GM18861 (cell line): ENCODE data around the gene HNRNPA1.
"Not testable (repeated sequence)": the region's sequence is repeated elsewhere in the genome, so short reads cannot be mapped to it uniquely, and the experiment has no call there.

Source experiments
- ATAC-seq: cut with Tn5 transposase; IDR thresholded peaks from one replicate; pipeline ENCODE4 v1.9.1; 2021; ENCODE audit not compliant: unreplicated experiment

The HNRNPA1 gene

DNA sequence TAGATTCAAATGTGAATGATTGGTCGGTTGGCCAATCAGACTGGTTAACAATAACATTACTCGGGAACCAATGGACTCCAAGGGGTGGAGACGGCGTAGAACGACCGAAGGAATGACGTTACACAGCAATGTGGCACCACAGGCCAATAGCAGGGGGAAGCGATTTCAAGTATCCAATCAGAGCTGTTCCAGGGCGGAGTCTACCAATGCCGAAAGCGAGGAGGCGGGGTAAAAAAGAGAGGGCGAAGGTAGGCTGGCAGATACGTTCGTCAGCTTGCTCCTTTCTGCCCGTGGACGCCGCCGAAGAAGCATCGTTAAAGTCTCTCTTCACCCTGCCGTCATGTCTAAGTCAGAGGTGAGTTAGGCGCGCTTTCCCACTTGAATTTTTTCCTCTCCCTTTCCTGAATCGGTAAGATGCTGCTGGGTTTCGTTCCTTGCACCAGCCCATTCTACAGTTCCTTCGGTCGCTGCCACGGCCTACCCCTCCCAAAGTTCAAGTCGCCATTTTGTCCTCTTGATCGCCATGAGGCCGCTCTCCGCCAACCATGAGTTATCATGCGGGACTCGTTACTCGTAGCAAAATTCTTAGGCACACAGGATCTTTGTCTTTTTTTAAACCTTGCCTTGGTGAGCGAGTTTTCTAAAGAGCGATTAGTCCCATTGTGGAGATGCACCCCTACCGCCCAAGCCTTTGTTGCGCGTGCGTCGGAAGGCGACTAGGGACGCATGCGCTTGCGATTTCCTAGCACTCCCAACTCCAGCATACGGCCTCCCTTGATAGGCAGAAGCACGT is at the start of gene HNRNPA1:
TSS of gene HNRNPA1 (plus strand) at position 259 of the 793 bp plus-strand sequence. CDS start at position 341, 82 bp downstream.
- peak; percentile 88 for ATAC-seq

DNA sequence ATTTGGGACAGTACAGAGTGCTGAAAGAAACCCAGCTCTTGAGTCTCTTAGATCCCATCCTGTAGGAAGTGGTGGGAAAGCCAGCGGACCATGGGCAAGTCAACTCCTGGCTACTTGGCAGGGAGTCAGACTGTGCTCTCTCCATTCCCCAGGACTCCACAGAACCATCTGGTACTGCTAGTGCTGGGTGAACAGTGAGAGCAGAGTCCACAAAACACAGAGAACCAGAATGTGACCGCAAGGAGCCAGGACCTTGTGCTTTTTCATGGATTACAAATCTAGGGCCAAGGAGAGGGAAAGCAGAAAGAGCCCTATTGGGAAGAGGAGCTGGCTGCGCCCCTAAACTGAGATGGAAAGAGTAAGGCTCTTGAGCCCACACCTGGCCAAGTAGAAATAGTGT is 49.3 kb upstream of the HNRNPA1 start:
- not testable (repeated sequence) for ATAC-seq

DNA sequence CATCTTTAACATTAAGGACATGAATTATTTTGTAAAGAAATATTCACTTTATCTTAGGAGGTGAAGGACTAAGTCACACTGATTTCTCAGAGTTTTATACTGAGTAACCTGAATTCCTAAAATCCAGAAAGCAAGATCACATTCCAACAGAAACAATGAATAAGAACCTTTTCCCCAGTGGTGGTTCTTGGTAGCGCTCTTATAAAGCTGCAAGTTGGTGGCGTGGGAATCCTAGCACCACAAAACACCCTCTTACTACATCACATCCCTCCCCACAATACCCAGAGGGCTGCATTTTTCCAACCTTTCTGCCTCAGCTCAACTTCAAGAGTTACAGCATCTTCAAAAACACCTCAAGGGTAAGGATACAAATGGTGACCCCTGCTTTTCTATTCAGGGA is 47.7 kb upstream of the HNRNPA1 start:
- no peak for ATAC-seq

- ATAC-seq: no peak
Measured at GRCh38 chr12:54238531-54238930, 42.0 kb upstream of the HNRNPA1 start.

DNA sequence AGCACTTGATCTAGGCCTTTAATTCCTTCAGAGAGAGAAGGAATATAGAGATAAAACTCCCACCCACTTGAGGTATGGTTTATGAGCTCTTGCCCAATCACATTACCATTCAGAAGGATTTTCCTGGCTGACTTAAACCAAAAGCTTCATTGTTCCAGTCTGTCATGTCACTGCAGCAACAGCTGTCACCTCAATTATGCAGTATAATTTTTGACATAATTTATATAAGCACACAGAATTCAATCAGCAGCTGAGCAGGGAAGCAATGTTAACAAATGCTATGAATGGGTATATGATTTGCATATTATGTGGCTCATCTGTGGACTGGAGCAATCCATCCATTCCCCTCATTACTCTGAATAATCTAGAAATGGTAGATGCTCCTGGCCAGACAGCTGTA is 40.9 kb upstream of the HNRNPA1 start:
- ATAC-seq: no peak

- no peak for ATAC-seq
Measured at GRCh38 chr12:54240129-54240528, 40.4 kb upstream of the HNRNPA1 start.

DNA sequence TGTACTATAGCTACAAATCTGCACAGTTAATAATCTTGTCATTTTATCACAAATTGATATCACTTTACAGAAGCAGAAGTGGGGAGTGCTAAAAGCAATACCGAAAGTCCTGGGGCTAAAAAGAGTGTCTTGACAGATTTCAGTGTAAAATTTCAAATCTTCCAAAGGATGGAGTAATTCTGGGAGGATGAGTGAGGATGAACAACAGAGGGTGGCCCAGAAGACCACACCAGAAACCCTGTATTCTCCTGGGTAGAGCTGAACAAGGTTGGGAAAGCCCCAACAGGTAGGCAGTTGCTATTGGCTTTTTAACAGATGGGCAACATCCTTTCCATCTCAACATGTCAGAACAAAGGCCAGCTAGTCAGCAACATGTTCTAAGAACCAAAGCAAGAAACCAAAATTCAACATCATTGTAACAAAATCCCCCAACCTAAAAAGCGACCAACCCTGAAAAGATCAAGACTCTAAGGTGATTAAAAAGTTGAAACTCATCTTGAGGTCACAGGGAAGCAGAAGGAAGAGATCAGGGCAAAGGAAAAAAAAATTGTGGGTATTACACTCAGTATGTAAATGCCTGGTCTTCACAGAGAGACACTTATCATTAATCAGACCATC is 39.4 kb upstream of the HNRNPA1 start:
- peak; percentile 70 for ATAC-seq

- ATAC-seq: no peak
Measured at GRCh38 chr12:54246011-54246641, 34.4 kb upstream of the HNRNPA1 start.

GRCh38 chr12:54249489-54249888 is 31.0 kb upstream of the HNRNPA1 start:
- ATAC-seq: no peak

- ATAC-seq: no peak
Measured at GRCh38 chr12:54251667-54252284, 28.8 kb upstream of the HNRNPA1 start.

DNA sequence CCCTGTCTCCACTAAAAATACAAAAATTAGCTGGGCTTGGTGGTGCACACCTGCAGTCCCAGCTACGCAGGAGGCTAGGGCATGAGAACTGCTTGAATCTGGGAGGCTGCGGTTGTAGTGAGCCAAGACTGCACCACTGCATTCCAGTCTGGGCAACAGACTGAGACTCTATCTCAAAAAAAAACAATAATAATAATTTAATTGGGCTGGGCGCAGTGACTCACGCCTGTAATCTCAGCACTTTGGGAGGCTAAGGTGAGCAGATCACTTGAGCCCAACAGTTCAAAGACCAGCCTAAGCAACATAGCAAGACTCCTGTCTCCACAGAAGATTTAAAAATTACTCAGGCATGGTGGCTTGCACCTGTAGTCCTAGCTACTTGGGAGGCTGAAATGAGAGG is 27.3 kb upstream of the HNRNPA1 start:
- ATAC-seq: no peak

DNA sequence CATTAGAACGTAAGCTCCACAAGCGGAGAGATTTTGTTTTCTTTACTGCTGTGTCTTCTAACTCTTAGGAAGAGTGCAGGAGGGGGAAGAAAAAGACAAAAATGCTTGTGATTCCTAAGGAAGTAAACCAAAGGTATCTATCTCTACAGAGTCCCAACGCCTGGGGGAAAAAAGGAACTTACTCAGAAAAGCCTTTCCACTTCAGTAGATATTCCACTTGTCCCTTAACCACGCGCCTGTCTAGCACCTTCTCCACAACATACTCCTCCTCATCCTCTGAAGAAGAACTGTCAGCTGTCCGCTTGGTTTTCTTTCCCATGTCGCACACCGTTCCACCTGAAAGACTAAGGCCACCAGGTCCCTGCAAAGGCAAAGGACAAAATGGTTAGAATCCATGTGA is 23.2 kb upstream of the HNRNPA1 start:
- ATAC-seq: no peak

GRCh38 chr12:54258201-54258681 is 22.3 kb upstream of the HNRNPA1 start:
- ATAC-seq: no peak

DNA sequence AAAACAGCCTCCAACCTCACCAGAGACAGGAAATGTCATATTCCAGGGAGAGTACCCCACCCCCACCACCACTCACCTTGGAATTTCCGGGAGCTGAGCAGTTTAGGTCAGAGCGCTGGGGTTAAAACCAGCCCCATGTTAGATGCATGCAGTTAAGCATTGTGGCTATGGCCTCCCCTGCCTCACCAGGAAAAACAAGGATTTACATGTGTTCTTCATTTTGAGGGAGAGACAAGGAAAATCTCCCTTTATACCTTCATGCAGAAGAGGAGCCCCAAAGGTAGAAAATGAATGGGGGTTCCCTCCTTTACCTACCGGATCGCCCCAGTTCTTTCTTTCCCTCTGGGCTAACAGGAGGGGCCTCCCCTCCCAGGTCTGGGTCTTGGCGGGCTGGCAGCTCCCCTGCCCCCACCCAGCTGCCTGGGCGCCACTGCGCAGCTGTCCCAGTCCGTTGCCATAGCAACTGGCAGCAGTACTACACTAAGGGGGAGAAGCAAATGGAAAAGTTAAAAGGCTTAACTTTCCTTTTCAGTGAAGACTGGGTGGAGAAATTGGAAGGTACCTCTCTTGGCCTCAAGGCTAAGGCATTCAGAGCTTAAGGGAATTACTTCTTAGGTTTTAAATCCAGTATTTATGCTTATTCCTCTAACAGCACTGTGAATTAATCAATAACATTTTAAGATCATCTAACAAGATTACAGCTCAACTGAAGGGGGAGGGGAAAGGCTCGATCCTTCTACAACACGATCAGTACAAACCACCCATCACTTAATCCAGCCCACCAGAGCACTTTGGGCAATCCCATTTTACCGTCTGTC is 21.1 kb upstream of the HNRNPA1 start:
- peak; percentile 78 for ATAC-seq

- no peak for ATAC-seq
Measured at GRCh38 chr12:54261815-54262402, 18.6 kb upstream of the HNRNPA1 start.

- no peak for ATAC-seq
Measured at GRCh38 chr12:54262403-54262925, 18.1 kb upstream of the HNRNPA1 start.

- ATAC-seq: no peak
Measured at GRCh38 chr12:54265364-54265812, 15.1 kb upstream of the HNRNPA1 start.

GRCh38 chr12:54266852-54267251 is 13.7 kb upstream of the HNRNPA1 start:
- ATAC-seq: no peak

GRCh38 chr12:54270345-54270744 is 10.2 kb upstream of the HNRNPA1 start:
- no peak for ATAC-seq

GRCh38 chr12:54272214-54272613 is 8.3 kb upstream of the HNRNPA1 start:
- no peak for ATAC-seq
